RPMI8226 (cell line): ENCODE measurements around the gene CD320.
A peak's percentile ranks its signal among the peaks of the same experiment; 100 is the strongest.
"Not testable (repeated sequence)": the region's sequence is repeated elsewhere in the genome, so short reads cannot be mapped to it uniquely, and the experiment has no call there.

Experiments
- DNase-seq: peaks from one replicate; pipeline ENCODE4 v3.0.0-alpha.2; 2015

The CD320 gene

DNA sequence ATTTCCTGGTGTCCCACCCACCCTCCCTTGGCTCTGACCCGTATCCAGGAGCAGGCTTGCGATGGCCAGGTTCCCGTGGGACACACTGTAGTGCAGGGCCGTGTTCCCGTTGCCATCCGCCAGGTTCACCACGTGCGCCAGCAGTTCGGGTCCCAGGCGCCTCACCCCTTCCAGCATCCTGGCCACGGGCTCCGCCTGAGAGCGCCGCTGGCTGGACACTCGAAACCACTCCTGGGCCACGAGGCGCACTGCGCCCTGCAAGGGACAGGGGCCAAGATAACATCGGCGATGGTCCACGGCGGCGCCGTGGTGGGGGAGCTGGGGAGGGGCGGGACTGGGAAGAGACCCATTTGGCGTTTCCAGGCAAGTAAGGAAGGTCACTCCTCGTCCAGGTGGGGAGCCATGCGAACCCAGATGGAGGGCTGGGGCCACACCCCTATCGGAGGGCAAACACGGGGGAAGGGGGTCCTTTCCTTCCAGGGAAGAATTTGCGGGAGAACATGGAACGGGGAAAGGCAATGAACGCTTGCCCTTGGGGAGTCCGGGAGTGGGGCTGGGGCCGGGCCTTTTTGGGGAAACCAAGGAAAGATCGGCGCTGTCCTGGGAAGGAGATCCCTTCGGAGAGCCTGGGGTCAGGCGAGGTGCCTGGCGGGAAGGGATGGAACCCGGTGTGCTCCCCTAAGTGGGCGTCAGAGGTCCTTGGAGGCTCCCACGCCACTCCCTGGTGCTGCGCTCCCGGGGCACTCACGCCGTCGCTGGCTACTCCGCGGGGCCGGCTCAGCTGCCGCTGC lies 25.0 kb upstream of the CD320 start:
- DNase-seq: no peak

DNA sequence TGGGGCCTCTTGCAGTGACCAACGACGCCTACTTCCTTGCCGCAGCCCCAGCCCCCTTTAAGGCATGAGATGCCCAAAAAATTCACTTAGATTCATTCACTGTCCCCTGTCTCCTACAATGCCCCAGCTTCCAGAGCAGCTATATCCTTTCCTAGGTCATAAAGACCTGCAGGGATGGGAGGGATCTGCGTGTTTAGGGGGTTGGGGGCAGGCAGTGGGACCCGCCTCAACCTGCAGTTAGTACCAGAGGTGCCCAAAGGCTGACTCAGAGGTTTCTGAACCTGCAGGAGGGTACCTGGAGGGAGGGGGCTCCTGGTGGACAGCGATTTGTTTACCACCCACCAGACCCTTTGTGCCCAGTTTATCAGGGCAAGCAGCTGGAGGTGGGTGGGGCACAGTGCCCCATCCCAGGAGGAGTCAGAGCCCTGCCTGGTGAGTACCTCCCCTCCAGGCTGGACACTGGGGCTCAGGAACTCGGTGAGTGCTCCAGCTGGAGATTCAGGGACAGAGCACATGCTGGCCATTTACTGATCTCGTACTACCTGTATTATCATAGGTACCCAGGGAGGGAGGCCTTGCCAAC lies 23.2 kb upstream of the CD320 start:
- no peak for DNase-seq

DNA sequence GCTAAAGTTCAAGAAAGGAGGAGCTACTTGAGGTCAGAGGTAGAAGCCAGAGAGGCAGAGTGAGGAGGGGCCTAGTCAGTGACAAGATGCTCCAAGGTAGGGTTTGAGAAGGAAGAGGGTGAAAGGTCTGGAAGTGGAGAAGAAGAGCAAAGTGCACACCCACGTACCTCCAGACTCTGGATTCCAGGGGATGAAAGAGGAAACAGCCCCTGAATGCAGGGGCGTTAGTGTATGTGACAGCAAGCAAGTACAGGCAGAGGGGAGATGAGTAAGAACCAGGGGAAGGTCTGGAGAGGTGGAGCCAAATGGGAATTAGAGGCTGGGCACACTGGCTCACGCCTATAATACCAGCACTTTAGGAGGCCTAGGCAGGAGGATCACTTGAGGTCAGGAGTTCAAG lies 21.8 kb upstream of the CD320 start:
- DNase-seq: no peak

DNA sequence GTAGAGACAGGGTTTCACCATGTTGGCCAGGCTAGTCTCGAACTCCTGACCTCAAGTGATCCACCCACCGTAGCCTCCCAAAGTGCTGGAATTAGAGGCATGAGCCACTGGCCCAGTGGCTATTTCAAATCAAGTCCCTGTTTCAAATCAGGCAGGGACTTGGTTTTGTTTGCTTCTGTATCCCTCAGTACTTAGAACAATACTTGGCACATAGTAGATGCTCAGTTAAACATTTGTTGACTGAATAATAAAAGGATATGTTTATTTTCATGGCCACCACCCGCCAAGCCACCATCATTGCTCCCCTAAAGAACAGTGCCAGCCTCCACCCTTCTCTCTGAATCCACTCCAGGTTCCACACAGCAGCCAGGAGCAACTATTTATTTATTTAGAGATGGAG lies 17.3 kb upstream of the CD320 start:
- no peak for DNase-seq

DNA sequence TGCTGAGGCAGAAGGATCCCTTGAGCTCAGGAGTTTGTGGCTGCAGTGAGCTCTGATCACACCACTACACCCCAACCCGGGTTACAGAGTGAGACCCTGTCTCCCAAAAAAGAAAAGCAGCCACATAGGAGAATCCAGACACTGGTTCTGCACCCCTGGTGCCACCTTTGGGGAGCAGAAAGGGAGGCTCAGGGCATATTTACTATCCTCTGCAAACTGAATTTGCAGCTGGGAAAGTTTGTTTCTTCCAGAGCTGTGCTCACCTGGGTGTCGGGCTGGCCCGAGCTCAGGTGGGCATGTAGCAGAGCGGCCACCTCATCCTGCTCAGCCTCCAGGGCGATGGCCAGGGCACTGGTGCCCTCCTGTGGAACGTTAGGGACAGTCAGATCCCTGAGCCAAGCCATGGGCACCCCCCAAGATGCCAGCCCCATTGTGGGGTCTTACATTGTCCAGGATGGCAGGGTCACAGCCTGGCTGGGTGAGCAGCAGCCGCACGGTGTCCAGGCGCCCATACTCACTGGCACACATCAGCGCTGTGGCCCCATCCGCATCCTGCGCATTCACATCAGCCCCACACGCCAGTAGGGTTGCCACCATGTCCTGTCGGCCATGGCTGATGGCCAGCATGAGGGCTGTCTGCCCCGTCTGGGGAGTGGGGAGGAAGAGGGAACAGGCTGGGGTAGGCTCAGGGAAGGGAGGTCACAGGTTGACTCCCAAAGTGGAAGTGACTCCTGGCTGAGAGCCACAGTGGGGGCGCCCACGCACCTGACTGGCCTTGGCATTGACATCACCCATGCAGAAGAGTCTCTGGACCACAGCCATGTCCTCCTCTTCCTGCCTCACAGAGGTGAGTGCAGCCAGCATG lies 16.3 kb upstream of the CD320 start:
- DNase-seq: peak; percentile 74

DNA sequence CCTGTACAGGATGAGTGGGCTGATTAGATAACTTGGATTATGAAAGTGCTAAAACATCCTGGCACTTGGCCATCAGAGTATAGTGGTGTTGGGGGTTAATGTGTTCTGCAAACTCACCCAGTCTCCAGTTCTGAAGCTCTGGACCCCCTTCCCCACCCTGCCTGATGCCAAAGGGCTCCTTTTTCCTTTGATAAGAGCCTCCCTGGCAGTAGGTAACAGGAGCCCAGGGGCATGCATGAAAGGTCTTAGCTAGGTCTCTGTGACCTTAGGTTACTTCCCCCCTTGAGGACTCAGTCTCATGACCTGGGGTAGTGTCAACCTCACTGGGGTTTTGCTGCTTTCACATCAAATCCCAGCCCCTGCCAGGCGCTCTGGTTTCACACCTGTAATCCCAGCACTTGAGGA lies 15.6 kb upstream of the CD320 start:
- peak; percentile 46 for DNase-seq

DNA sequence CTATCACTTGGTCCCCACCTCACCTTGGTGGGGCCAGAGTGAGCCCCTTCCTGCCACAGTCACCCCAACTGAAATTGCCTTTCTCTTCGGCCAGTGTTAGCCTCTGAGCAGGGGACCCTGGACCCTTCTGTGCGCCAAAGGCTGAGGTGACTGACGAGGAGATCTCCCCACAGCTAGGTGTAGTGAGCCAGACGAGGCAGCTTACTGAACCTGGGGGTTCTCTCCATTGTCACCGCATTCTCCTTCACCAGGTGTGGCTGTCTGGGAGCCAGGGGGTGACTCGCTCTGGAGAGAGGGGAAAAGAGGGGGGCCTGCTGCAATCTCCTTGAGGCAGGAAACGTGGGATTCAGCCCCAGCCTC lies 14.5 kb upstream of the CD320 start:
- no peak for DNase-seq

DNA sequence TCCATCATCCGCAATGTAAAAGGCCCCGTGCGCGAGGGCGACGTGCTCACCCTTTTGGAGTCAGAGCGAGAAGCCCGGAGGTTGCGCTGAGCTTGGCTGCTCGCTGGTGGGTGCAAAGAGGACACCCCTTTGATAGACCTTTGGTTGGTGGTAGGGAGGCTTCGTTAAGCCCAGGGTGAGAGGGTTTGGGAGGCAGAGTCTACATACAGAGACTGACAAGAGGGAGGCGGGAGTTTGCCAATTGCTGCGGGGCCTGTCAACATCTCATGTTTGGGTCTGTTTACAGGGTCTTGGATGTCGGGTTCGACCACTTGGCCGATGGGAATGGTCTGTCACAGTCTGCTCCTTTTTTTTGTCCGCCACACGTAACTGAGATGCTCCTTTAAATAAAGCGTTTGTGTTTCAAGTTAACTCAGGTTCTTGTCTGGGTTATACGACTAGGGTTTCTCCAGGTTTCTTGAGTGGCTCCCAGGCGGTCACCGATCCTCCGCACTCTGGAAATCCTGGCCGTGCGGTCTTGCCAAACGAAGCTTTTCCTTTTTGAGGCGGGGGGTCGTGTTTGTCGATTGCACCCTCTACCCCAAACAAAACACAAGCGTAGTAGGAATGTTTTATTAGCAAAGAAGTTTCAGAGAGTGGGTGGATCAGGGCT lies 14.0 kb upstream of the CD320 start:
- DNase-seq: no peak

DNA sequence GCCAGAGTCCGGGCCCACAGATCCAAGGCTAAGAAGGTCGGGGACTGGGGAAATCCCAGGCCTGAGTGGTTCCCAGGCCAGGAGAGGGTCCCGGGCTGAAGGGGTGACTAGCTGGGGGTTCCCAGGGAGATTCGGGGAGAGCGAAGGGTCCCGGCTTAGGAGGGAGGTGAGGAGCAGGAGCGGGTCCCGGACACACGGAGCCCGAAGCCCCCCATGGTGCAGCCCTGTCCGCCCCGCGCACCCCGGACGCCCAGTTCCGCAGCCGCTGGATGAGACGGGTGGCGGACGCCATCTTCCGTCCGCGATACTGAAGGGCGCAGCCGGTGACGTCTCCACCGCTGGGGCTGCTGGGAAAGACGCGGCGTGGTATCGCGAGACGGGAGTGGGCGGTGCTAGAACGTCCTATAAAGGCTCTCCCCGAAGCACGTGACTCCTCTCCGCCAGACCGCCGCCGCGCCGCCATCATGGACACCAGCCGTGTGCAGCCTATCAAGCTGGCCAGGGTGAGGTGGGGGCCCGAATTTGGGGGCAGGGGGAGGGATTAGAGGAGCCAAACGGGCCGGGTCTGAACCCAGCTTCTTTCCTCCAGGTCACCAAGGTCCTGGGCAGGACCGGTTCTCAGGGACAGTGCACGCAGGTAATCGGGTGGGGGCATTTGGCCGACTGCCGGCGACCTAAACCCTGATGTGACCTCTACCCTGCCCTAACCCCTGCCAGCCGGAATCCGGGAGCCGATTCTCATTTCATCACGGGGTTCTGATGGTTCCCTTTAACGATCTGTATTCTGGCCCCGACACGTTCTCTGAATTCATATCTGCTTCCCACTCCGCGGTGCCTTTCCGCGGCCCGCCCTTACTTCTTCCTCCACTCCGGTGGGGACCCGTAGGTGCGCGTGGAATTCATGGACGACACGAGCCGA lies 13.2 kb upstream of the CD320 start, which contains the start of the genes NDUFA7 and RPS28:
TSS of gene NDUFA7 (minus strand) at position 309 of the 919 bp plus-strand sequence. CDS start at position 292, 17 bp downstream.
TSS of gene RPS28 (plus strand) at position 430 of the 919 bp plus-strand sequence. CDS start at position 465, 35 bp downstream.
- DNase-seq: peak; percentile 98

DNA sequence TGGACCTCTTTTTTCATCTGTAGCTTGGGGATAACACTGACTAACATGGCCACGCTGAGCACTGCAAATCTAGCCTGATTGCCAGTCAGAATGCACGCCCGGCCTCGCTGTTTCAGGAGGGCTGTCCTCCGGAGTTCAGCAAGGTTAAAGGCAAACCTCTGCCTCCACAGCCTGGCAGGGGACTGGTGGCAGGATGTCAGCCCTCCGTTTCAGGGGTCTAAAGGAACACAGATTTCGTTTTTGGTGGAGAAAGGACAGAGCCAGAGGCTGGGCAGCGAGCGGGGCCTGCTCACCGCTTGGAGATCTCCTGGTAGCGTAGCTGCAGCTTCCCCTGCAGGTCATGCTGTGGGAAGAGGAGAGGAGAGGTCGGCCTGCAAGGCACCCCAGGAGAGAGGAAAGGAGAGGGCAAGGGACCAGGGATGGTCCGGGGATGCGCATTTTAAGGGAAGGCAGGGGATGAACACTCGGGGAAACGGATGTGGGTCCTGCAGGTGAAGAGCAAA lies 12.5 kb upstream of the CD320 start:
- peak; percentile 43 for DNase-seq

DNA sequence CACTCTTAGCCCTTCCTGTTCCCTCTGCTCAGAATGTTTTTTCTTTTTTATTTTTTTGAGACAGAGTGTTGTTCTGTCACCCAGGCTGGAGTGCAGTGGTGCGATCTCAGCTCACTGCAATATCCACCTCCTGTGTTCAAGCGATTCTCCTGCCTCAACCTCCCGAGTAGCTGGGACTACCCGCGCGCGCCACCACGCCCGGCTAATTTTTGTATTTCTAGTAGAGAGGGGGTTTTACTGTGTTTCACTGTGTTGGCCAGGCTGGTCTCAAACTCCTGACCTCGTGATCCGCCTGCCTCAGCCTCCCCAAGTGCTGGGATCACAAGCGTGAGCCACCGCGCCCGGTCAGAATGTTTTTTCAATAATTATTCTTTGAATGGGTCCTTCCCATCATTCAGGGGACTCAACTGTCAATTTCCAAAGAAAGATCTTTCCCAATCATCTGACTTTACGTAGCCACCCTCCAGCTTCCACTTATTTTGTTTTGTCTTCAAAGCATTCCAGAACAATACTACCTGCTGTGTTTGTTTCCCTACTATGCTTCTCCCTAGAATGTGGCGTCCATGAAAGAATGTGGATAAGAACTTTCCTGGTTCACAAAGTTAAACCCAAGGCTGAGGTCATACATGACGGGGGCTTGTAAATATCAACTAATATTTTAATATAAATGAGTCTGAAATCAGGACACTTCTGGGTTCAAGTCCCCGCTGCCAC lies 11.8 kb upstream of the CD320 start:
- DNase-seq: no peak

DNA sequence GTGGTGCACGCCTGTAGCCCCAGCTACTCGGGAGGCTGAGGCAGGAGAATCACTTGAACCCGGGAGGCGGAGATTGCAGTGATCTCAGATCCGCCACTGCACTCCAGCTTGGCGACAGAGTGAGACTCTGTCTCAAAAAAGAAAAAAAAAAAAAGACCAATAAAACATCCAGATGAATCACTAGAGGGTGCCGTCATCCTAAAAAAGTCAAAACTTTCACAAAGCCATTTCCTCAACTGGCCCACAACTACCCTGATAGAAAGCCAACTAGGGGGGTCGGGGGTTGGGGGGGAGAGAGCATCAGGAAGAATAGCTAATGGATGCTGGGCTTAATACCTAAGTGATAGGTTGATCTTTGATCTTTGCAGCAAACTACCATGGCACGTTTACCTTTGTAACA lies 10.7 kb upstream of the CD320 start:
- not testable (repeated sequence) for DNase-seq

DNA sequence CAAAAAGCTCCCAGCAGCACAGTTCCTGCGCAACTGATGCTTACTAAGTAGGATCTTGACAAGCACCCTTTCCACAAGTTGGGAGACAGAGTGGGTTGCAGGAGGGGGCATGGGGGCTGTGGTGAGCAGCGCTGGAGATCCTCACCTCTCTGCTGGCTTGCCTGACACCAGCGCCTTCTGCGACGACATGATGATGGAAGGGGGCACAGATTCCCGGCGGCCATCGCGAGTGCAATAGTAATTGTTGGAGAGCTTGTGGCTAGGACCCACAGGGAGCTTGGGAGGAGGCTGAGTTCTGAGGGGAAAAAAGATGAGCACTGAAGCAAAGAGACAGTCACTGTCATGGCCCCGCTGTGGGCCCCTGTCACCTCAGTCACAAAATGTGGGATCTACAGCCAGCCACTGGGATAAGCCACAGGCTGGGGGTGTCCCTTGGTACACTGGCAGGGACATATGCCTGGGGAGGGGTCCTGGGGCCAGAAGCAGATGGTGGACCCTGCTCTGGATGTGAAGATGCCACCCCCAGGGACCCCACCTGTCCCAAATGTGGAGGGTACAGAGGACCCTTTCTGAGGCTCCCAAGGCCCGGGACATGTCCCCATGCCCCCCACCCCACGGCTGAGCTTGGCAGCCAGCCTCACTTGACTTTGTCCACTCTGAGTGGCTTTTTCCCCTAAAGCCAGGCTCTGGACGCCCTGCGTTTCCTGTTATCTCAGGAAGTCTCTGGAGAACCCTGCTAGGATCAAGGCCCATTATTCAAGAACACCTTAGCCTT lies 8.4 kb upstream of the CD320 start:
- DNase-seq: no peak

DNA sequence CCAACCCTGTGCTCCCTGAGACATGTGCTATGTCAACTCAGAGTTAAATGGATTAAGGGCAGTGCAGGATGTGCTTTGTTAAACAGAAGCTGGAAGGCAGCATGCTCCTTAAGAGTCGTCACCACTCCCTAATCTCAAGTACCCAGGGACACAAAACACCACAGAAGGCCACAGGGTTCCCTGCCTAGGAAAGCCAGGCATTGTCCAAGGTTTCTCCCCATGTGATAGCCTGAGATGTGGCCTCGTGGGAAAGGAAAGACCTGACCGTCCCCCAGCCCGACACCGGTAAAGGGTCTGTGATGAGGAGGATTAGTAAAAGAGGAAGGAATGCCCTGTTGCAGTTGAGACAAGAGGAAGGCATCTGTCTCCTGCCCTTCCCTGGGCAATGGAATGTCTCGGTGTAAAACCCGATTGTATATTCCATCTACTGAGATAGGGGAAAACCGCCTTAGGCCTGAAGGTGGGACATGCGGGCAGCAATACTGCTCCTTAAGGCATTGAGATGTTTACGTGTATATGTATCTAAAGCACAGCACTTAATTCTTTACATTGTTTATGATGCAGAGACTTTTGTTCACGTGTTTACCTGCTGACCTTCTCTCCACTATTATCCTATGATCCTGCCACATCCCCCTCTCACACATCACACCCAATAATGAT lies 7.0 kb upstream of the CD320 start:
- DNase-seq: not testable (repeated sequence)

DNA sequence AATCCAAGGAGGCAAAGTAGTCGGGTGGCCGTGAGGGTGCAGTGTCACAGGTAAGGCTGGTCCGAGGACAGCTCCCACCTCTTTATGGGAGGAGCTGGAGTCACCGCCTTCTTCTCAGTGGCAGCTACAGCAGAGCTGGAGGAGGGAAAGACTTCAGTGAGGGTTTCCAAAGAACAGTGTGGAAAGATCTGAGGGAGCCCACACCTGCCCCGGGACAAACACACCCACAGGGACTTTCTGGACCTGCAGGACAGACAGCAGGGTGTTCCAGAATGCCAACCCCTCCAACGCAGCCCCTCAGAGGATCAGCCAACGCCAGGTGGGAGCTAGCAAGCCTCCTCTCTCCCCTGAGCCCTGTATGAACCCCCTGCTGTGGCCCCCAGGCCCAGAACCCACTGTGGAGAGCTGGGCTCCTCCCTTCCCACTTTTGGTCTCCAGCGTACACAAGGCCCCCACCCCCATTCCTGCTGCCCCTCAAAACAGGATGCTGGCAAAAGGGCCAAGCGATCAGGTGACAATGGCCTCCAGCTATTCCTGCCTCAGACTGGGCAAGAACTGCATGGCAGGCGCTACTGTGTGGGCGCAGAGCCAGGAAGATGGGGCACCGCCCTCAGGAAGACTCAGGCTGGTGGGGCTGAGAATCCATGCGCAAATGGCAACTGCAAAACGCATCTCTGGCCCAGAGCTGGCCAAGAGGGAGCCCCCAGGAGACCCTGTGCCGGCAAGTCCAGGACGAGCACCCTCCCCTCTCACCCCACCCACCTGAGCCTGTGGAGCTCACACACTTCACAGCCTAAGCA lies 3.5 kb upstream of the CD320 start:
- DNase-seq: peak; percentile 77

DNA sequence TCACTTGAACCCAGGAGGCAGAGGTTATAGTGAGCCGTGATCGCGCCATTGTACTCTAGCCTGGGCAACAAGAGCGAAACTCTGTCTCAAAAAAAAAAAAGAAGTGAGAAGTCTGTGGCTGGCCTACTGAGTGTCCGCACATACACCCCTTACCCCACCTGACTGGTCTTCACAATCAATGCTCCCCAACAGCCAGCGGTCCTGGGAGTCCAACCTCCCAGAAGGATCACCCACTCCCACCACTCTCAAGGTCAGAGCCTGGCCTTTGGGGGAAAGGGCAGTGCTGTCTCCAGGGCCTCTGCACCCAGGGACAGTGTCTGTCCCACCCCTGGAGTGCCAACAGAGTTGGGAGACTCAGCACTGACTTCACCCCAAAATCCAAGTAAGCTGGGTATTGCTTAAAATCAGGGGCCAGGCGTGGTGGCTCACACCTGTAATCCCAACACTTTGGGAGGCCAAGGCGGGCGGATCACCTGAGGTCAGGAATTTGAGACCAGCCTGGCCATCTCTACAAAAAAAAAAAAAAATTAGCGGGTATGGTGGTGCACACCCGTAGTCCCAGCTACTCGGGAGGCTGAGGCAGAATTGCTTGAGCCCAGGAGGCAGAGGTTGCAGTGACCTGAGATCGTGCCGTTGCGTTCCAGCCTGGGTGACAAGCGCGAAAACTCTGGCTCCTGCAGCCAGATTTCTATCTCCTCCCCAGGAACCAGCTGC lies 2.3 kb upstream of the CD320 start:
- no peak for DNase-seq

DNA sequence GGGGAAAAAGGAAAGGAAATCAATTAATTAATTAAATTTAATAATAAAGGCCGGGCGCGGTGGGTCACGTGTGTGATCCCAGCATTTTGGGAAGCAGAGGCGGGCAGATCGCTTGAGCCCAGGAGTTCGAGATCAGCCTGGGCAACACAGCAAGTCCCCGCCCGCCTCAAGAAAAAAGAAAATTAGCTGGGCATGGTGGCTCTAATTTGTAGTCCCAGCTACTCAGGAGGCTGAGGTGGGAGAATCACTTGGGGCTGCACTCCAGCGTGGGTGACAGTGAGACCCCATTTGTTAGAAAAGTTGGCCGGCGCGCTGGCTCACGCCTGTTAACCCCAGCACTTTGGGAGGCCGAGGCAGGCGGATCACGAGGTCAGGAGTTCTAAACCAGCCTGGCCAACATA lies 733 bp upstream of the CD320 start:
- no peak for DNase-seq

DNA sequence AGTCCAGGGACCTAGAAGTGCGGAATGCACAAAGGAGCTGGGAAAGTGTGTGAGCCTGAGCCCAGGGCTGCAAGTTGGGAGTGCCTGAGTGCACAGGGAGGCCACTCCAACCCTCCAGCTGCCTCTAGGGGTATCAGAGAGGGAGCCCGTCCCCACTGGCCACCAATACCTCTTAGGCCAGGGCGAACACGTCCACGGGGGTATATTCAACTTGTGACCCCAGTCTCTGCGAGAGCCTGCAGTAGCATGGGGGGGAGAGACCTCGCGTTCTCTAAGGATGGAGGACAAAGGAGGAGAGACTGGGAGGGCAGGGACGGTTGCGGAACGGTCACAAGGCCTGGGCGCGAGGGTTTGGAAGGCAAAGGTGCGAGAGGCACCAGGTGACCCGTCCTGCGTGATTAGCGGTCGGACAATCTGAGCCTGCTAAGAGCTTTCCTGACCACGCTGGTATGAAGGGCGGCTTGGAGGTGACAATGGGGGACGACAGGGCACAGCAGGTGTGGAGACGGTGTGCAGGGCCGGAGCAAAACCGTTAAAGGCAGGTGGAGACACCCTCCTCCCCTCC lies 676 bp downstream of the CD320 start:
- peak; percentile 46 for DNase-seq
